Effector memory CD8-positive, alpha-beta T cell (primary cell): ENCODE measurements around the gene TMEM63C.

ENCODE experiments used
- ATAC-seq: fragments of 150-1000 bp; cut with Tn5 transposase; replicated peaks from 2 replicates; pipeline ENCODE4 v1.10.0; 2021; ENCODE audit warnings: mild to moderate bottlenecking, moderate library complexity
- DNase-seq, 3 experiments: peaks; one replicate each; pipeline ENCODE4 v3.0.0; 2021
- H3K27ac Mint-ChIP-seq, 2 donors: one replicate each; pipeline ENCODE4 v1.8.0; 2022; ENCODE audit warnings: mild to moderate bottlenecking in 2 of 2, mixed read lengths in 2 of 2, moderate library complexity in 2 of 2
- H3K27me3 Mint-ChIP-seq, 2 donors: one replicate each; pipeline ENCODE4 v1.8.0; 2022; ENCODE audit warnings: mixed read lengths in 2 of 2
- H3K36me3 Mint-ChIP-seq: one replicate; pipeline ENCODE4 v1.8.0; 2022; ENCODE audit warnings: mild to moderate bottlenecking, moderate library complexity, mixed read lengths; ENCODE audit not compliant: insufficient read depth
- H3K4me1 Mint-ChIP-seq, 2 donors: one replicate each; pipeline ENCODE4 v1.8.0; 2022; ENCODE audit warnings: low read depth in 2 of 2, mixed read lengths in 2 of 2
- H3K4me3 Mint-ChIP-seq, 2 donors: one replicate each; pipeline ENCODE4 v1.8.0; 2022; ENCODE audit warnings: mild to moderate bottlenecking in 2 of 2, mixed read lengths in 2 of 2, moderate library complexity in 2 of 2
- H3K9me3 Mint-ChIP-seq, 2 donors: one replicate each; pipeline ENCODE4 v1.8.0; 2022; ENCODE audit warnings: mixed read lengths in 2 of 2

Gene TMEM63C

GRCh38 chr14:77145975-77146740 is 35.4 kb upstream of the TMEM63C start:
- no peak for ATAC-seq
- peaks cover 67 to 73% of the 10 kb centered on the region in 2 donors for H3K27me3 Mint-ChIP-seq

GRCh38 chr14:77148510-77149231 is 32.9 kb upstream of the TMEM63C start:
- no peaks in the 10 kb centered on the region for H3K4me1 Mint-ChIP-seq
- H3K4me3 Mint-ChIP-seq, result no peak overlapping the region
- DNase-seq (no peak), ATAC-seq (no peak)
- H3K27me3 Mint-ChIP-seq, result peaks cover 59 to 70% of the 10 kb centered on the region in 2 donors
- H3K36me3 Mint-ChIP-seq, result no peaks in the 10 kb centered on the region
- no peaks in the 10 kb centered on the region for H3K9me3 Mint-ChIP-seq
- H3K27ac Mint-ChIP-seq, result no peak overlapping the region

More at GRCh38 chr14:77145975-77146740, 35.4 kb upstream of the TMEM63C start:
- Mint-ChIP-seq H3K4me3 (no peak overlapping the region), H3K27ac (no peak overlapping the region), H3K4me1 (peaks cover 0 to 4% of the 10 kb centered on the region in 2 donors), H3K36me3 (no peaks in the 10 kb centered on the region), H3K9me3 (no peaks in the 10 kb centered on the region)
- no peak for DNase-seq

GRCh38 chr14:77151245-77151644 is 30.4 kb upstream of the TMEM63C start:
- no peaks in the 10 kb centered on the region for H3K36me3 Mint-ChIP-seq
- ATAC-seq (no peak), DNase-seq (no peak)
- H3K9me3 Mint-ChIP-seq, result no peaks in the 10 kb centered on the region
- H3K27me3 Mint-ChIP-seq, result peaks cover 62 to 70% of the 10 kb centered on the region in 2 donors
- H3K4me3 Mint-ChIP-seq, result no peak overlapping the region
- H3K27ac Mint-ChIP-seq, result no peak overlapping the region
- no peaks in the 10 kb centered on the region for H3K4me1 Mint-ChIP-seq

GRCh38 chr14:77151918-77152588 is 29.5 kb upstream of the TMEM63C start:
- Mint-ChIP-seq H3K27me3 (peaks cover 54 to 70% of the 10 kb centered on the region in 2 donors), H3K4me3 (no peak overlapping the region), H3K9me3 (no peaks in the 10 kb centered on the region), H3K36me3 (no peaks in the 10 kb centered on the region), H3K4me1 (no peaks in the 10 kb centered on the region), H3K27ac (no peak overlapping the region)
- no peak for DNase-seq
- peak; percentile 50 for ATAC-seq

- Mint-ChIP-seq H3K9me3 (no peaks in the 10 kb centered on the region), H3K27ac (no peak overlapping the region), H3K27me3 (peaks cover 59 to 80% of the 10 kb centered on the region in 2 donors), H3K4me1 (no peaks in the 10 kb centered on the region), H3K36me3 (peaks cover 3% of the 10 kb centered on the region), H3K4me3 (no peak overlapping the region)
- no peak for DNase-seq
- ATAC-seq, result no peak
These were observed 27.8 kb upstream of the TMEM63C start for GRCh38 chr14:77153802-77154201.

GRCh38 chr14:77154421-77154820 is 27.2 kb upstream of the TMEM63C start:
- Mint-ChIP-seq H3K27me3 (peaks cover 59 to 80% of the 10 kb centered on the region in 2 donors), H3K4me3 (no peak overlapping the region), H3K27ac (no peak overlapping the region), H3K4me1 (no peaks in the 10 kb centered on the region), H3K36me3 (peaks cover 3% of the 10 kb centered on the region), H3K9me3 (no peaks in the 10 kb centered on the region)
- ATAC-seq (no peak), DNase-seq (no peak)

GRCh38 chr14:77155083-77155482 is 26.5 kb upstream of the TMEM63C start:
- H3K27ac Mint-ChIP-seq, result no peak overlapping the region
- DNase-seq (no peak), ATAC-seq (no peak)
- peaks cover 56 to 79% of the 10 kb centered on the region in 2 donors for H3K27me3 Mint-ChIP-seq
- H3K36me3 Mint-ChIP-seq, result peaks cover 3% of the 10 kb centered on the region
- H3K9me3 Mint-ChIP-seq, result no peaks in the 10 kb centered on the region
- no peaks in the 10 kb centered on the region for H3K4me1 Mint-ChIP-seq
- H3K4me3 Mint-ChIP-seq, result no peak overlapping the region

- H3K27ac Mint-ChIP-seq, result no peak overlapping the region
- peaks cover 3% of the 10 kb centered on the region for H3K36me3 Mint-ChIP-seq
- no peaks in the 10 kb centered on the region for H3K9me3 Mint-ChIP-seq
- no peak overlapping the region for H3K4me3 Mint-ChIP-seq
- DNase-seq (no peak), ATAC-seq (no peak)
- H3K27me3 Mint-ChIP-seq, result peaks cover 66 to 87% of the 10 kb centered on the region in 2 donors
- H3K4me1 Mint-ChIP-seq, result no peaks in the 10 kb centered on the region
These were observed 23.9 kb upstream of the TMEM63C start for GRCh38 chr14:77157740-77158139.

- DNase-seq (no peak), ATAC-seq (no peak)
- no peaks in the 10 kb centered on the region for H3K4me1 Mint-ChIP-seq
- peaks cover 61 to 83% of the 10 kb centered on the region in 2 donors for H3K27me3 Mint-ChIP-seq
- no peak overlapping the region for H3K27ac Mint-ChIP-seq
- H3K4me3 Mint-ChIP-seq, result no peak overlapping the region
- H3K36me3 Mint-ChIP-seq, result peaks cover 3% of the 10 kb centered on the region
- no peaks in the 10 kb centered on the region for H3K9me3 Mint-ChIP-seq
These were observed 23.3 kb upstream of the TMEM63C start for GRCh38 chr14:77158175-77158881.

GRCh38 chr14:77158882-77159255 is 22.7 kb upstream of the TMEM63C start:
- no peak overlapping the region for H3K27ac Mint-ChIP-seq
- H3K4me1 Mint-ChIP-seq, result no peaks in the 10 kb centered on the region
- no peak for ATAC-seq
- H3K9me3 Mint-ChIP-seq, result no peaks in the 10 kb centered on the region
- H3K36me3 Mint-ChIP-seq, result peaks cover 3% of the 10 kb centered on the region
- no peak for DNase-seq
- peaks cover 58 to 77% of the 10 kb centered on the region in 2 donors for H3K27me3 Mint-ChIP-seq
- no peak overlapping the region for H3K4me3 Mint-ChIP-seq

GRCh38 chr14:77161011-77161410 is 20.6 kb upstream of the TMEM63C start:
- H3K36me3 Mint-ChIP-seq, result peaks cover 3% of the 10 kb centered on the region
- no peaks in the 10 kb centered on the region for H3K9me3 Mint-ChIP-seq
- no peak for ATAC-seq
- H3K4me1 Mint-ChIP-seq, result no peaks in the 10 kb centered on the region
- peak overlapping the region in 1 of 2 donors; percentile 23 for H3K27ac Mint-ChIP-seq
- peaks cover 43 to 56% of the 10 kb centered on the region in 2 donors for H3K27me3 Mint-ChIP-seq
- H3K4me3 Mint-ChIP-seq, result no peak overlapping the region
- no peak for DNase-seq

GRCh38 chr14:77170045-77170444 is 11.6 kb upstream of the TMEM63C start:
- no peak for ATAC-seq
- DNase-seq, result no peak
- Mint-ChIP-seq H3K4me3 (no peak overlapping the region), H3K27me3 (peaks cover 24 to 33% of the 10 kb centered on the region in 2 donors), H3K4me1 (no peaks in the 10 kb centered on the region), H3K9me3 (peaks cover 3 to 10% of the 10 kb centered on the region in 2 donors), H3K27ac (no peak overlapping the region), H3K36me3 (no peaks in the 10 kb centered on the region)

GRCh38 chr14:77172916-77173315 is 8.7 kb upstream of the TMEM63C start:
- DNase-seq (no peak), ATAC-seq (no peak)
- Mint-ChIP-seq H3K27ac (no peak overlapping the region), H3K27me3 (peaks cover 22 to 31% of the 10 kb centered on the region in 2 donors), H3K4me3 (no peak overlapping the region), H3K4me1 (no peaks in the 10 kb centered on the region), H3K36me3 (no peaks in the 10 kb centered on the region), H3K9me3 (peaks cover 3 to 10% of the 10 kb centered on the region in 2 donors)
